Sigmoid colon (tissue), 7 donors: ENCODE results near the gene TLR7. TPM values are rescaled to one million over a fixed set of nuclear protein-coding genes. Genes with fewer than 3 reads are reported as not detected.

Experiments
- DNase-seq: peaks from one replicate; pipeline ENCODE4 v3.0.0-alpha.2; 2019
- H3K27ac ChIP-seq, 4 donors: fragments of 200-600 bp; sonication (generic); one replicate each; pipeline ENCODE4 v1.5.1; 2016 to 2019; ENCODE audit warnings: mild to moderate bottlenecking in 1 of 4
- H3K27me3 ChIP-seq, 3 donors: fragments of 200-600 bp; sonication (generic); one replicate each; pipeline ENCODE4 v1.5.1; 2019; ENCODE audit warnings: mild to moderate bottlenecking in 1 of 3
- H3K36me3 ChIP-seq, 4 donors: fragments of 200-600 bp; sonication (generic); one replicate each; pipeline ENCODE4 v1.5.1; 2016 to 2019
- H3K4me1 ChIP-seq, 4 donors: fragments of 200-600 bp; sonication (generic); one replicate each; pipeline ENCODE4 v1.5.1; 2017 to 2019
- H3K4me3 ChIP-seq, 4 donors: fragments of 200-600 bp; sonication (generic); one replicate each; pipeline ENCODE4 v1.5.1; 2017 to 2019; ENCODE audit warnings: mild to moderate bottlenecking in 2 of 4, moderate library complexity in 1 of 4
- H3K9me3 ChIP-seq, 4 donors: fragments of 200-600 bp in 3 of 4; sonication (generic) in 3 of 4; one replicate each; pipeline versions ENCODE4 v1.5.1 to v1.6.1; 2013 to 2019
- EP300 ChIP-seq, 4 donors: sonication (generic); formaldehyde crosslinking; IDR thresholded peaks; one replicate each; pipeline ENCODE4 v1.6.1; 2017; ENCODE audit warnings: antibody characterized with exemption in 4 of 4
- POLR2A ChIP-seq, 2 donors: fragments of 450-650 bp; IDR thresholded peaks; one replicate each; pipeline ENCODE4 v1.6.1; 2016; ENCODE audit warnings: antibody characterized with exemption in 2 of 2, mild to moderate bottlenecking in 2 of 2, moderate library complexity in 2 of 2
- POLR2AphosphoS5 ChIP-seq, 4 donors: sonication (generic); formaldehyde crosslinking; IDR thresholded peaks; one replicate each; pipeline ENCODE4 v1.6.1; 2017; ENCODE audit warnings: antibody characterized with exemption in 4 of 4
- WGBS, 2 donors: extraction: QIAGEN DNeasy Blood & Tissue Kit; methylation state at CpG; one replicate each; pipeline ENCODE4 v1.1.7; 2013; 5-methylcytosine and 5-hydroxymethylcytosine counted together
- intact Hi-C: fragments of 100-400 bp; cut with DNase I; formaldehyde crosslinking; loops from one replicate; pipeline ENCODE4 v1.15.1; 2023
- polyA plus RNA-seq, 3 donors: library from polyadenylated mRNA; stranded (reverse); fragments of 200-250 nt; gene quantifications; one replicate each; pipeline ENCODE4 v1.2.3, GENCODE V29; 2013
- total RNA-seq, 4 donors: library from RNA; depleted of rRNA; stranded (reverse); fragments of >200 nt; gene quantifications; one replicate each; pipeline ENCODE4 v1.1.0, GENCODE V29; 2016
- TF ChIP-seq, protein P1 (sequence below), 4 experiments: fragments of 450-650 bp in 3 of 4; fragments of 200-600 bp in 1 of 4; IDR thresholded peaks; one replicate each; pipeline ENCODE4 v1.5.1; 2016 to 2019; ENCODE audit warnings: antibody characterized with exemption in 4 of 4, mild to moderate bottlenecking in 3 of 4, moderate library complexity in 2 of 4
- donor health status: healthy with polysubstance abuse.
- donor health status: Bipolar disorder and iron deficiency.
- donor health status: healthy.

Gene TLR7
- total and polyA plus RNA-seq, 7 donors = under 0.01 to 2.3 (median 0.54) TPM

DNA sequence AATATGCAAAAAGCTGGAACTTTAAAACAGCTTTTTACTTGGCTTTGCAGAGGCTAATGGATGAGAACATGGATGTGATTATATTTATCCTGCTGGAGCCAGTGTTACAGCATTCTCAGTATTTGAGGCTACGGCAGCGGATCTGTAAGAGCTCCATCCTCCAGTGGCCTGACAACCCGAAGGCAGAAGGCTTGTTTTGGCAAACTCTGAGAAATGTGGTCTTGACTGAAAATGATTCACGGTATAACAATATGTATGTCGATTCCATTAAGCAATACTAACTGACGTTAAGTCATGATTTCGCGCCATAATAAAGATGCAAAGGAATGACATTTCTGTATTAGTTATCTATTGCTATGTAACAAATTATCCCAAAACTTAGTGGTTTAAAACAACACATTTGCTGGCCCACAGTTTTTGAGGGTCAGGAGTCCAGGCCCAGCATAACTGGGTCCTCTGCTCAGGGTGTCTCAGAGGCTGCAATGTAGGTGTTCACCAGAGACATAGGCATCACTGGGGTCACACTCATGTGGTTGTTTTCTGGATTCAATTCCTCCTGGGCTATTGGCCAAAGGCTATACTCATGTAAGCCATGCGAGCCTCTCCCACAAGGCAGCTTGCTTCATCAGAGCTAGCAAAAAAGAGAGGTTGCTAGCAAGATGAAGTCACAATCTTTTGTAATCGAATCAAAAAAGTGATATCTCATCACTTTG lies 55.2 kb downstream of the TLR7 start:
- H3K9me3 ChIP-seq = no peaks in the 10 kb centered on the region
- TF ChIP-seq EP300 (IDR thresholded peaks at IDR 0.05) = no peak
- no peak for TF ChIP-seq POLR2A (IDR thresholded peaks at IDR 0.05)
- TF ChIP-seq, protein P1, sequence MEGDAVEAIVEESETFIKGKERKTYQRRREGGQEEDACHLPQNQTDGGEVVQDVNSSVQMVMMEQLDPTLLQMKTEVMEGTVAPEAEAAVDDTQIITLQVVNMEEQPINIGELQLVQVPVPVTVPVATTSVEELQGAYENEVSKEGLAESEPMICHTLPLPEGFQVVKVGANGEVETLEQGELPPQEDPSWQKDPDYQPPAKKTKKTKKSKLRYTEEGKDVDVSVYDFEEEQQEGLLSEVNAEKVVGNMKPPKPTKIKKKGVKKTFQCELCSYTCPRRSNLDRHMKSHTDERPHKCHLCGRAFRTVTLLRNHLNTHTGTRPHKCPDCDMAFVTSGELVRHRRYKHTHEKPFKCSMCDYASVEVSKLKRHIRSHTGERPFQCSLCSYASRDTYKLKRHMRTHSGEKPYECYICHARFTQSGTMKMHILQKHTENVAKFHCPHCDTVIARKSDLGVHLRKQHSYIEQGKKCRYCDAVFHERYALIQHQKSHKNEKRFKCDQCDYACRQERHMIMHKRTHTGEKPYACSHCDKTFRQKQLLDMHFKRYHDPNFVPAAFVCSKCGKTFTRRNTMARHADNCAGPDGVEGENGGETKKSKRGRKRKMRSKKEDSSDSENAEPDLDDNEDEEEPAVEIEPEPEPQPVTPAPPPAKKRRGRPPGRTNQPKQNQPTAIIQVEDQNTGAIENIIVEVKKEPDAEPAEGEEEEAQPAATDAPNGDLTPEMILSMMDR (IDR thresholded peaks at IDR 0.05) = no peak
- TF ChIP-seq POLR2AphosphoS5 (IDR thresholded peaks at IDR 0.05) = no peak
- no peak overlapping the region for H3K27ac ChIP-seq
- no peaks in the 10 kb centered on the region for H3K4me1 ChIP-seq
- DNase-seq = no peak
- 92 to 93% methylated on average over 10 of the region's 10 CpGs for WGBS, 2 donors
- intact Hi-C loops = no loop called here
- H3K27me3 ChIP-seq = no peaks in the 10 kb centered on the region
- no peak overlapping the region for H3K4me3 ChIP-seq
- no peaks in the 10 kb centered on the region for H3K36me3 ChIP-seq

DNA sequence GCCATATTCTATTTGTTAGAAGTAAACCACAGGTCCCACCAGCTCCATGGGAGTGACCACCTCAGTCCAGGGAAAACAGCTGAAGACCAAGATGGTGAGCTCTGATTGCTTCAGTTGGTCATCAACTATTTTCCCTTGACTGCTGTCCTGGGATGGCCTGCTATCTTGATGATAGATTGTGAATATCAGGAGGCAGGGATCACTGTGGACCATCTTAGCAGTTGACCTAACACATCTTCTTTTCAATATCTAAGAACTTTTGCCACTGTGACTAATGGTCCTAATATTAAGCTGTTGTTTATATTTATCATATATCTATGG lies 55.7 kb downstream of the TLR7 start:
- TF ChIP-seq EP300 (IDR thresholded peaks at IDR 0.05) (no peak), POLR2A (IDR thresholded peaks at IDR 0.05) (no peak), POLR2AphosphoS5 (IDR thresholded peaks at IDR 0.05) (no peak)
- TF ChIP-seq, protein P1 (IDR thresholded peaks at IDR 0.05) = no peak
- H3K4me3 ChIP-seq = no peak overlapping the region

DNA sequence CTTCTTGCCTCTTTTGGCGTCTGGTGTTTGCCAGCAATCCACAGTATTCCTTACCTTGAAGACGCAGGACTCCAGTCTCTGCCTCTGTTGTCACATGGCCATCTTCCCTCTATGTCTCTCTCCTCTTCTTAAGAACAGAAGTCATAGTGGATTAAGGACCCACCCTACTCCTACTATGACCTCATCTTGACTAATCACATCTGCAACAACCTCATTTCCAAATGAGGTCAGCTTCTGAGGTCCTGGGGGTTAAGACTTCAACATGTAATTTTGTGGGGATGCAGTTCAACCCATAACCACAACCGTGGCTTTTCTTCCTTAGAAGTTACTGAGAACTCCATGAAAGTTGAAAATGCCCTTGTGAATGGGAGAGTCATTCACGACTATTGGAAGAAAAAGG lies 62.8 kb downstream of the TLR7 start:
- TF ChIP-seq POLR2AphosphoS5 (IDR thresholded peaks at IDR 0.05) (no peak), EP300 (IDR thresholded peaks at IDR 0.05) (no peak), POLR2A (IDR thresholded peaks at IDR 0.05) (no peak)
- TF ChIP-seq, protein P1 (IDR thresholded peaks at IDR 0.05) = no peak
- Histone ChIP-seq H3K36me3 (no peaks in the 10 kb centered on the region), H3K27me3 (no peaks in the 10 kb centered on the region), H3K4me1 (no peaks in the 10 kb centered on the region), H3K9me3 (no peaks in the 10 kb centered on the region), H3K4me3 (no peak overlapping the region), H3K27ac (no peak overlapping the region)
- 86 to 87% methylated on average over 4 of the region's 4 CpGs for WGBS, 2 donors
- intact Hi-C loops = no loop called here
- DNase-seq = no peak

More for the DNA sequence above, 55.7 kb downstream of the TLR7 start:
- H3K4me1 ChIP-seq = no peaks in the 10 kb centered on the region
- H3K27ac ChIP-seq = no peak overlapping the region
- DNase-seq = no peak
- no peaks in the 10 kb centered on the region for H3K27me3 ChIP-seq
- no peaks in the 10 kb centered on the region for H3K36me3 ChIP-seq
- no peaks in the 10 kb centered on the region for H3K9me3 ChIP-seq
- intact Hi-C loops = no loop called here

DNA sequence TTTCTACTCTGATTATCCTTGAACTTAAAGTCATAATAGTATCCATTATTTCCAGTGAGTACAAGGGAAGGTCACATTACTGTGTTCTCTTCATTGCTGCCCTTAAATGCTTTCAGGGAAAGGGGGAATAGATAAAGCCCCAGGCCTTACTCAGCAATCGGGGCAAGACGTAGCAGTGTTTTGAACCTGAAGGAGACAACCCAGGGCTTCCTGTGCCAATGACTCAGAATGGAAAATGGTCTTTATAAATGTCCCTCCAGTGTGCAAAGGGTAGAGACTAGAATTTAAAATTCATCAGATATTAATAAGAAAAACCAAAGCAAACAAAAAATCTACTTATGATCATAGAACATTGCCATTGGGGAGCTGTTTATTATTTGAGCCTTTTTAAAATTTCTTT lies 63.3 kb downstream of the TLR7 start:
- Histone ChIP-seq H3K27me3 (no peaks in the 10 kb centered on the region), H3K36me3 (no peaks in the 10 kb centered on the region), H3K4me1 (no peaks in the 10 kb centered on the region), H3K9me3 (no peaks in the 10 kb centered on the region), H3K27ac (no peak overlapping the region), H3K4me3 (no peak overlapping the region)
- 88 to 93% methylated on average over 2 of the region's 2 CpGs for WGBS, 2 donors
- TF ChIP-seq, protein P1 (IDR thresholded peaks at IDR 0.05) = no peak
- no peak for TF ChIP-seq POLR2A (IDR thresholded peaks at IDR 0.05)
- no peak for TF ChIP-seq POLR2AphosphoS5 (IDR thresholded peaks at IDR 0.05)
- DNase-seq = no peak
- intact Hi-C loops = no loop called here

DNA sequence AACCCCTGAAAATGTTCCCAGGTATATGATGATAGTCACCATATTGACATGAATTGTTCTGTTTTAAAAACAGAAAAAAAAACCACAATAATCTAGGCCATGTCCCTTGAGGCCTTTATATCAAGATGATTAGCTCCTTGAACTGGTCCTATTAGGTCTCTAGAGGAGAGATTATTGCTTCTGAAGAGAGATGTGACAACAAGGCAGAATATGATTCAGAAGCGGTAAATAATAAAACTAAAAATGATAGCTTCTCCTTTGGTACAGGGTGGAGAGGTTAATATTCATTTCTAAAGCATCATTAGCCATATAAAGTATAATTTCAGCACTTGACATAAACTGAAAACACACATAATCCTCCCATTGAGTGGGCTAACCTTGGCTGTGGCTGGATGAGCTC lies 65.4 kb downstream of the TLR7 start:
- Histone ChIP-seq H3K36me3 (no peaks in the 10 kb centered on the region), H3K4me3 (no peak overlapping the region), H3K9me3 (no peaks in the 10 kb centered on the region), H3K4me1 (no peaks in the 10 kb centered on the region), H3K27ac (no peak overlapping the region), H3K27me3 (no peaks in the 10 kb centered on the region)
- no peak for TF ChIP-seq POLR2AphosphoS5 (IDR thresholded peaks at IDR 0.05)
- TF ChIP-seq, protein P1 (IDR thresholded peaks at IDR 0.05) = no peak
- no peak for TF ChIP-seq EP300 (IDR thresholded peaks at IDR 0.05)
- intact Hi-C loops = no loop called here
- 91 to 100% methylated on average over 1 of the region's 1 CpG for WGBS, 2 donors
- DNase-seq = no peak
